Hematopoietic multipotent progenitor cell treated with erythropoietin and hydrocortisone succinate and interleukin-3 and kit ligand, for 4 days (in vitro differentiated cells): ENCODE results near the gene TNFRSF14.

Source experiments
- DNase-seq: peaks from one replicate; pipeline ENCODE4 v3.0.0-alpha.2; 2015

Gene TNFRSF14

DNA sequence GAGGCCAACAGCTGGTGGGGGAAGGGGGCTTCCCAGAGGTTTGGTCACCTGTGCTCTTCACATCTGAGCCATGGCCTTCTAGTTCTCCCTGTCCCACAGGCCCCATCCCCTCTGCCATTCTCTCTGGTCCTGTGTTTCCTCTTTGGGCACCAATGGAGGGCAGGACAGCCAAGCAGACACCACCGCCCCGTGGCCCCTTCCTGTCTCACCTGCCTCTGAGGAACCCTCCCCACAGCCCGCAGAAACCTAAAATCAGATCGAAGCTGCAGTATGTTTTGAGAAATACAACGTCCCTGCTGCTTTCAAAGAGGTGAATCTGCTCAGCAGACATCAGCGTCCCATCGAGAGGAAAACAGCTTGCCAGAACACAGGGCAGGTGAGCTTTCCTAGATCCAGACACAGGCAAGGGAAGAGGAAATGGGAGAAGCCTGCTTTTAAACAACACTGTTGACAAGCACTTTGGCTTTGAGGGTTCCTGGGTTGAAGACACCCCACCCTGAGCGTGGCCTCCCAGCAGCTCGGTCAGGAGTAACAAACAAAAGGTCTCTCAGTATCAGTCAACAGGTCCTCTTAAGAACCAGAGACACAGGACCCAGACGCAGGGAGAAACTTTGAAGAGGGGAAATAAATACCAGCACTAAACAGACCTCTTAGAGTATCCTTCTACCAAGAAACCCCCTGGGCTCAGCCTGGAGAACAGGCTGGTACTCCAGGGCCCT lies 32.1 kb upstream of the TNFRSF14 start:
- no peak for DNase-seq

DNA sequence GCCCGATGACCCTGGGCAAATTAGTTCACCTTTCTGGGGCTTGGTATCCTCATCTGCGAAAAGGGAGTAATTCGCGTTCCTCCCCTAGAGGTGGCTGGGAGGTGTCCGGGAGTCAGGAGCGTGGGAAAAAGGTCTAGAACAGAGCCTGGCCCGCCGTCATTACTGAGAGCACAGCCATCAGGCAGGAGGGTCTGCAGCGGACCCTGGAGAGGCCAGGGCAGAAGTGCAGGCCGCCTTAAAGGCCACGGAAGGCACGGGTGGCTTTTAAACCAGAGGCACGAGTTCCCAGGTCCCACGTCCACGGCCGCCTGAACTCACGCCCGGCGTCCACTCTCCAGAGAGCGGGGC lies 30.6 kb upstream of the TNFRSF14 start:
- no peak for DNase-seq

DNA sequence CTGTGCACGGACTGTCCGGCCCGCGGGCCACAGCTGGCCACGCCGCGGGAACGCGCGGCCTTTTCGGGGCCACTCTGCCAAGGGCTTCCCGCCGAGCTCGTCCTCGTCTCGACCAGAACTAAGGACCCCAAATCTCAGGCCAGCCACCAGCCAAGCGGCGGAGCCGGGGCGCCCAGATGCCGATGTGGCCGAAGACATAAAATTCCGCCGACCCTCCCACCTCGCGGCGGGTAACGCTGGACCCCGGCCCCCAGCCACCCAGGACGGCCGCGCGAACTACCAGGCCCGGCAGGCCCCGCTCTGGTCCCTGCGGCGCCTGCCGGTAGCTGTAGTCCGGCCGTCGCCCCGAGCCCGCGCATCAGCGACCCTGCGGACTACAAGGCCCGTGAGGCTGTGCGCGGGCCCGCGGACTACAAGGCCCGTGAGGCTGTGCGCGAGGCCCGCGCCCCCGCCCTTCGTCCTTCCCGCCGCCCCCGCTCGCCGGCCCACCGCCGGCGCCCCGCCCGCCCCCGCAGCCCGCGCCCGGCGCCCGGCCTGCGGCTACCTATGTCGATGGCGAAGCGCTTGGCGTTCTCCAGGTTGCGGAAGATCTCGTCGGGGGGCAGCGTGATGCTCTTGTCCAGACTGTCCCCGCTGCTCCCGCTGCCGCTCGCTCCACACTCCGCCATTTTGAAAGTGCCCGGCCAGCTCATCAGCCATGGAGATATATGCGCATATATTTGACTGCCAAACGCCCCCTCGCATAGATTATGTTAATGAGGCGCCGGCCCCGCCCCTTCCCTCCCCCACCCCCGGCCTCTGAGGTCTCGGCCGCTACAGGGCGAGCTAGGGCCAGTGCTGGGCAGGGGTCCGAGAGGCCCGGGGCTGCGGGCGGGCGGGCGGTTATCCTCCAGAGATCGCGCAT lies 30.0 kb upstream of the TNFRSF14 start, which contains the start of gene PANK4:
Gene PANK4 (minus strand): TSS at position 677 of the 904 bp plus-strand sequence. CDS start 9 bp downstream, at position 668.
- DNase-seq = peak; percentile 98

DNA sequence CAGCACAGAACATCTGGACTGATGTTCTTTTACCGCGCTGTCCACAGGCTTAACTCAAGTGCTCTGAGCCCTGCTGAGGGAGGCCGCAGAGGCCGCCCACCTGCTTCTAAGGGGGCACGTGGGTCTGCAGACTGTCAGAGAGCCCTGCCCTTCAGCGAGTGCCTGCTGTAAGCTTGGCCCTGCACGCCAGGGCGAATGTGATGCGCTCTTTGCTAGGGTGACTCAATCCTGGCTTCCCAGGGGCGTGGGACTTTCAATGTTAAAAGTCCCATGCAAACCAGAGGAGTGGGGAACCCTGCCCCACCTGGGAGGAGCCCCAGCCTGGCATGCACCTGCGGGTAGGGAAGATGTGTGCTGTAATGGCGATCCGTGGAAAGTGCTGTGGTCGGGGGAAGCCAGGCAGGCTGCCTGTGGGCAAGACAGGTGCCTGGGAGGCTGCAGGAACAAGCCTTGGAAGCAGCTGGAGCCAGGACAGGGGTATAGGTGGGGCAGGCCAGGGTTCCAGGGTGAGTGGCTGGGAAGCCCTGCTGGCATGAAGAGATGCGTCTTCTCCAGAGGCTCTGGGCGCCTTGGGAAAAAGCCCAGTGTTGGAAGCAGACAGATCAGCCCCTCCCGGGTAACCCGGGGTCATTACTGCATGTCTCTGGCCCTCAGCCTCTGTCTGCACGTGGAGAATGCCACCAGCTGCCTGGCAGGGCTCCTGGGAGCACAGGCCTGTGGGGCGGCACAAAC lies 29.2 kb upstream of the TNFRSF14 start:
- DNase-seq = peak; percentile 77

DNA sequence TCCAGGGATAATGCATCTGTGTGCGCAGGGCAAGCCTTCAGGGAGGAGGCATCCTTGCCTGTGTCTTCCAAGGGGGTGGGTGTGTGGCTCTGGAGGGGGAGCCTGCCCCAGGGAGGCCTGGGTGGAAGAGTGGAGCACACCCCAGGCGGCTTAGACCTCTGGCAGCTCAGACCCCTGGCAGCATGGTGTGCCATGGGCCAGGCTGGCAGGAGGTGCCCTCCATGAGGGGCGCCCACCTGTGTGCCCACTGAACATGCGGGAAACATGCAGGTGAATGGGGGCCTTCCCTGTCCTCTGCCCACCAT lies 28.7 kb upstream of the TNFRSF14 start:
- DNase-seq = no peak

DNA sequence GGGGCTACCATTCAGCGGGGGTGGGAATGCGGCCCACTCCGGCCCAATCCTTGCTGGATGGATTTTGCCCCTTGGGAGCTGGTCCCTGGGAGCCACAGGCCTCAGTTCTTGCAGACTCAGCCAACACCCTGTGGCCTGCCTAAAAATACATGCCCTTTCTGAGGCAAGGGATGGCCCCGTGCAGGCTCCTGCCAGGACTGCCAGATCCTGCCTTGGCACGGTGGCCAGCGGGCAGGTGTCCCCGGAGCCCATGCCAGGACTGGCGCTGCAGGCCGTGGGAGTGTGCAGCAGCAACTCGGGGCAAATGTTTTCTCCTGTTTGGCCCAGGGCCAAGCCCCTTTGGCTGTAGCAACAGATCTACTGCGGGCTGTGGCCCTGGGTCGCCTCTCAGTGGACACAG lies 28.2 kb upstream of the TNFRSF14 start:
- no peak for DNase-seq

DNA sequence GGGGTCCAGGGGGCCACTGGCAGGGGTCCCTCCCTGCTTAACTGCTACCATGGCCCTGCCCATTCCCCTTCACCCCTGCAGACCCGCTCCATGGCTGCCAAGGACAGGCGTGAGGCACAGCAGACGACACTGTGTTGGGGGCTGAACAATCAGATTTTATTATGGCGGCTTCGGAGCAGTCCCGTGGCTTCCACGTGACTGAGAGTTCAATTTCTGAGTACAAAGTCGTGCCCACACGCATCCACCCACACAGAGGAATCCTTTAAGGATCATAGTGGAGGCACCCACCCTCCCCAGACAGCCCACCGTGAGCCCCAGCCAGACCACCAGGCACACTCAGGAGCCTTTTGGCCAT lies 27.6 kb upstream of the TNFRSF14 start:
- DNase-seq = no peak

DNA sequence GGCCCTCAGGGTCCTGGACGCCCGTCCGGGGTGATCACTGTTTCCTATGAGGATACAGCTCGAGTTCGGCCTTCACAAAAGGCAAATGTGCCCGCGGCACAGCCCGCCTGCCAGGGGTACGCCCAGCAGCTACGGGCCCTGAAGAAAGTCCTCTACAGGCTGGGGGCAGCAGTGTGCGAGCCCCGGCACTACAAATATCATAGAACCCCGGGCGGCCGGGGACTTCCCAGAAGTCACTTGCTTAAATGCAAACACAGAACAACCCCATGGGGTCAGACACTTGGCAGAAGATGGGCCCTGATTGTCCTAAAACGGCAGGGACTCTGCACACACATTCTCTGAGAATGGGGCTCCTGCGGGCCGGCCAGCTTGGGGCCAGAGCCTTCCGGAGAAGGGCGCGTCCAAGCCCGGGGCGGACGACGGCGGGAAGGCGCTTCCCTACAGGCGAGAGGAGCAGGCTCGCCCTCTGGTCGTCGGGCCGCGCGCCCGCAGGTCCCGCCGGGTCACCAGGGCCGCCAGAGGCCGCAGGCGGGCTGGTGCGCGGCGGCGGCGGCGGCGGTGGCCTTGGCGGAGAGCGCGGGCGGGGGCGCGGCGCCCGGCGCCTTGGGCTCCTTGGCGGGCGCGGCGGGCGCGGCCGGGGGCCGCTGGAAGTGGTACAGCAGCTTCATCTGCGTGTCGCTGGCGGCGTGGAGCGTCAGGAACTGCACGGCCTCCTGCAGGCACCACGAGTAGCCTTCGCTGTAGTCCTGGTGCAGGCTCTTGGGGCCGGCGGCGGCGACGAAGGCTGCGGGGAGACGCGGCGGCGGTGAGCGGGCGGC lies 27.0 kb upstream of the TNFRSF14 start:
- peak; percentile 82 for DNase-seq

DNA sequence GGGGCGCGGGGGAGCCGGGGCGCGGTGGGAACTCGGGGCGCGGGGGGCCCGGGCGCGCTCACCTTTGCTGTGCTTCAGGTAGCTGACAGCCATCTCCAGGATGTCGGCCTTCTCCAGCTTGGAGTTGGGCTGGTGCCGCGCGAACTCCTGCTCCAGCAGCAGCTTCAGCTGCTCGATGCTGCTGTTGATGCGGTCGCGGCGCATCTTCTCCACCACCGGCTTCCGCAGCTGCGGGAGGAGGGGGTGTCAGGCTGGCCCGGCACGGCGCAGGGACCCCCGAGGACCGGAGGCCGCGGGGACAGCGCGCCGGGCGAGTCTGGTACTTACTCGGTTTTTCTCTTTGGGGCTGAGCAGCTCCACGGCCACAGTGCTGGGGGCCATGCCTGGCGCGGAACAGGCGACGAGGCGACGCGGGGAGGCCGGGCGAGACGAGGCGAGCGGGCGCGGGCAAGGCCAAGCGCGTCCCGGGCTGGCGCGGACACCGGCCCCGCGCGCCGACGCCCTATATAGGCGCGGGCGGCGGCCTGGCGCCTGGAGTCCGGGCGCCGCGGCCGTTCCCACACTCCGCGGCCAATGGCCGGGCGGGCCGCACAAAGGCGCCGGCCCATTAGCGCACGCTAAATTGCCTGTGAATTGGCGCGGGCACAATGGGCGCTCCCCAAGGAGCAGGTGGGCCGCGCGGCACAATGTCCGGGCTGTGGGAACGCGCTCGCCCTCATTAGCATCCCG lies 26.2 kb upstream of the TNFRSF14 start, which contains the start of gene HES5:
Gene HES5 (minus strand): TSS at position 480 of the 729 bp plus-strand sequence. CDS start 99 bp downstream, at position 381.
- peak; percentile 25 for DNase-seq

DNA sequence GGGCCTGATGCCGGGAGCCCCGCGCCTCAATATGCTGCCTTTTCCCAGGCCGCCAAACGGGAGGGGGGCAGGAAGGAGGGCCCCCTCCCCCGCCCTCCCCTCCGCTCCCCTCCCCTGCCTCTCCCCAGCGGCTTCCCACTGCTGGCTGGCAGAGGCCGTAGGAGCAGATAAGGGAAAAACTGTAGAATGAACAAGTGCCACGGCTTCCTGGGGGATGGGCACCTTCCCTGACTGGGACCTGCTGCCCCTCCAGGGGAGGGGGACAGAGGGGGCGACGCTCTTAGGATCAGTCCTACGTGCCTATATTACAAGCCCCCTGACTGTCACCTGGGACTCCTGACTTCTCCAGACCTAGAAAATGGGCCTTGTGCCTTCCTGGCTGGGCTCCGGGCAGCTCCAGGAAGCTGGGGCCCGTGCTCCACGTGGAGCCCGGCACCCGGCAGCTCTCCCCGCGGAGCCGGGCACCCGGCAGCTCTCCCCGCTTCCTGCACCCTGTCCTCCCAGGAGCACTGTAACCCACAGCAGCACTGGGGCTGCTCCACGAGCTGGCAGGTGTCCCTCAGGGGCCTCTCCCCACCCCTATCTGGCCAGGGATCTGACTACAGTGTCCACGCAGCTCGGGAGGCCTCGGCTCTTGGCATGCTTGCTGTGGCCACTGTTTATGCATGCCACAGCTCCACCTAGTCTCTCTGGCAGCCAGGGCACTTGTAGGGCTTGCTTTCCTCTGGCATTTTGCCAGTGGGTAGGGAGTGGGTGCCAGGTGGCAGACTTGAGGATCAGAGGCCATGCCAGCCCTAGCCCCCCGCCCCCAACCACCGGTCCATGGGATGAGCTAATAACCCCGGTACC lies 25.4 kb upstream of the TNFRSF14 start:
- DNase-seq = peak; percentile 85

DNA sequence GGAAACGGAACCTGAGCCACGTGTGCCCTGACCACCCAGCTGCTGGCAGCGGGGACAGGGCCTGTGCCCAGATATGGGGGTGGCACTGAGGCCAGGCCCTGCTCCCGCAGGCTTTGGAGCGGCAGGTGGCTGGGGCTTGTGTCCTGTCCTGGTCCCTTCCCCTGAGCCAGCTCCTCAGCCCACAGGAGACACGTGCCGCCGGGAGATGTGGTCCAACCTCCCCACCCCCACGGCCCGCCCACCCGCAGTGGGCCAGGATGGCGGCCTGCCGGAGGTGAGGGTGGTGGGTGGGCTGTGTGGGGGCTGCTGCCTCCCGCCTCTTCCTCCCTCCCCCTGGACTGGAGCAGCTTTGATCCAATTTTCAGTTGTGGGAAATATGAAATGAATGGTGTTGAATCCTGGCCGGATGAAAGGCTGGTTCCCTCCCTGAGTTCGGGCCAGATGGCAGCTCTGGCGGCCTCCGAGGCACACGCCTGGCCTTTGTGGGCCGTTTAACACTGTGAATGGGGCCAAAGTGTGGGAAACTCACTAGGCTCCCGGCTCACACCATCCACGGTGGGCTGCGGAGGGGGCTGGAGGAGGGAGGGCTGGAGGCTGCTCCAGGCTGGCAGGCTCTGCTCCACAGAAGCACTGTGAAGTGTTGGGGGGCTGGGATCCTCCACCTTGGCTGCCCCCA lies 23.5 kb upstream of the TNFRSF14 start:
- no peak for DNase-seq

DNA sequence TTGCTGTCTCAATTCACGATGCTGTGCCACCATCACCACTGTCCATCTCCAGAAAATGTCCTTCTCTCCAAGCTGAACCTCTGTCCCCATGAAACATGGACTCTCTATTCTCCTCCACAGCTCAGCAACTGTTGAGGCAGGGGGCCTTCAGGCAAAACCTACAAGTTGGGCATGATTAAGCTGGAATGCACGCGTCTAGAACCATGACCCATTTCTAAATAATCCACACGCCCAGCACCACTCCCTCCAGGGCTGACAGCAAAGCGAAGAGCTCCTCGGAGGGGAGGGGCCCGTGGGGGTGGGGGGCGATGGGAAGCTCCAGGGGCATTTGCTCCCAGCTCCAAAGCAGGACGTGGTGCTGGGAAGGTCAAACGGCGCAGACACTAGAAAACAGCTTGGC lies 22.8 kb upstream of the TNFRSF14 start:
- no peak for DNase-seq

DNA sequence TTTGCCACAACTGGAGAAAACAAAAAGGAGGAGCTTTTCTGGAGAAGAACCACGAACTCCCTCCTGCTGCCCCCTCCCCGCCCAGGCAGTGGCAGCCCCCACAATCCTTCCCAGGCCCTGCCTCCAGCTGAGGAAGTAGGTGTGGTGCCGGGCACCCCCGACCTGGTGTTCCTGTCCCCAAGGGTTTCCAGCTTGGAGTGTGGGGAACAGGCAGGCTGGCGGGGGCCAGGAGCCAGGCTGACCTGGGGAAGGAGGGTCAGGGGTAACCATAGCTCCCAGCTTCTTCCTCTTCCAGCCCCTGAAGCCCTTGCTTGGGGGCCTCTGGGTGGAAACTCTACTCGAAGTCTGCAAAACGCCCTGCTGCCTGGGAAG lies 21.9 kb upstream of the TNFRSF14 start:
- DNase-seq = no peak

DNA sequence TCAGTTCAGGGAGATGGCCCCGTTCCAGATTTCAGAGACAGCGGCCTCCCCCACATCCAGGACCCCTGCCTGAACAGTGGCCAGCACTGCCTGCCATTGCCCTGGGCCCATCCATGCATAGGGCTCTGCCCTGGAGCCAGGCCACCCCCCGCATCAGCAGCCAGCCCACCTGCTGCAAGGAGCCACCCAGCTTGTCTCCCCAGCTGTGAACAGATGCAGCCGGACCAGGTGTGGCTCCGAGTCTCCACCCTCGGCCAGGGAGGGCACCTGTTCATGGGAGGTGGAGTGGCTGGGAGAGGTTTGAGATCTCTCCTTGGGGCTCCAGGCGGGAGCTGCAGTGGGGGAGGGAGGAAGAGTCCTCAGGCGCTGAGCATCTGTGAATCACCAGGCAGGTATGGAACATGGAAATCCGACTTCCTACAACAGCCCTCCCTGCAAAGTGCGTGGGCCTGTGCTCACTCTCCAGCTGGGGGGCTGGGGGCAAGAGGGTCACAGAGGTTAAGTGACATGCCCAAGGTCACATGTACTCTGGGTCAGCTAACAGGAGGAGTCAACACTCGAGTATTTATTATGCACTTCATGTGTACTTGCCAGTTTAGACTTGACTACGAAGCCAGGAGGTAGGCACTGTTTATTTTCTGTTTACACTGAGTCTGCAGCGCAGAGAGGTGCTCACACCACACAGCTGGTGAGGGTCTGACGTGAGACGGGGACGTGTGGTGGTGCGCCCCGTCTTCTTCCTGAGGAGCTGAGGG lies 21.3 kb upstream of the TNFRSF14 start:
- DNase-seq = no peak

DNA sequence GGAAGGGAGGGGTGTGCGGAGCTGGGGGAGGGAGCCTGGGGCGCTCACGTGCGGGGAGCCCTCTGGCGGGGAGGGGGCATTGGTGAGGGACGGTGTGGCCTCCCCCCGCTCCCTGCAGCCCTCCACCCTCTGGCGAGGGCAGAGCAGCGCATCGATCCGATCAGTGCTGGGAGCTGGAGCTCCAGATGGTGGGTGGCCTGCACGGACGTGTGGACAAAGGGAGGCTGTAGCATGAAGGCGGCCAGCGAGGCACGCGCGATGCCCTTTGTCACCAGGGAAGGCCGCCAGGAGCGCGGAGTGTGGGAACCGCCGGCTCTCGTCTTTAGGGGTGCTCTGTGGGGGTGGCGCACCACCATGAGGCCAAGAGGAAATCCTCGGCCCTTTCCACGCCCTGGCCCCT lies 20.7 kb upstream of the TNFRSF14 start:
- DNase-seq = no peak

DNA sequence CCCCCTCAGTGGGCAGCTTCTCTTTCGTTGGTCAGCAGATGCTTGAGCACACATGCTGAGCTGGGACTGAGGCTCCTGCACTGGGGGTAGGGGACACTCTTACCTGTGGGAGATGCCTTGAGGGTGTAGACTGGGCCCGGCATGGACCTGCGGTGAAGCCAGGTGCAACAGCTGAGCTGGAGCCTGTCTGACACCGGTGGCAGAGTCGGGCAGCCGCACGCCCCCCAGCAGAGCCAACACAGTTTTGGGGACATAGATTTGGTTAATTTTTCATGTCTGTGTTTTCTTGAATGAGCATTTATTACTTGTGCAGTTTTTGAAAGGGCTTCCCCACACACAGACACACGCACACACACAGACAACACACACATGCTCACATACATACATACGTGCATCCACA lies 20.2 kb upstream of the TNFRSF14 start:
- no peak for DNase-seq

DNA sequence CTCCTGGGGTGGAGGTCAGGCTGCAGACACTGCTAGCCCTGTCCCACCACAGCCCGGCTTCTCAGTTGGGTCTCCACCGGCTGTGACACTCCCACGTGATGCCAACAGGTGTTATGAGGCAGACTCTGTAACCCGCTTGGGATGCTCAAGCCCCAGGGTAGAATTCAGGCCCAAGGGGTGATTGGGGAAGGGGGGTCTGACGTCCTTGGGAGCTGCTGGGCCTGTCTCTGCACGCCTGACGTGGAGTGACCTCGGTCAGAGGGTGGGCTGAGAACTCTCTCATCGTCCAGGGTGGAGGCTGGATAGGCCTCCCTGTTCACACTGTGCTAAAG lies 18.4 kb upstream of the TNFRSF14 start:
- DNase-seq = no peak

DNA sequence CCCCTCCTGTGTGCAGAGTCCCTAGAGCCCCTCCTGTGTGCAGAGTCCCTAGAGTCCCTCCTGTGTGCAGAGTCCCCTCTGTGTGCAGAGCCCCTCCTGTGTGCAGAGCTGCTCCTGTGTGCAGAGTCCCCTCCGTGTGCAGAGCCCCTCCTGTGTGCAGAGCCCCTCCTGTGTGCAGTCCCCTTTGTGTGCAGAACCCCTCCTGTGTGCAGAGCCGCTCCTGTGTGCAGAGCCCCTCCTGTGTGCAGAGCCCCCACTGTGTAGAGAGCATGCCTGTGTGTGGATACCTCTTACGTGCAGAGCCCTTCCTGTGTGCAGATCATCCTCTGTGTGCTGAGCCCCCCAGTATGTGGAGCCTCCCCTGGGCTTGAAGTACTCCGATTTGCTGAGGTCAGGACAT lies 17.8 kb upstream of the TNFRSF14 start:
- no peak for DNase-seq

DNA sequence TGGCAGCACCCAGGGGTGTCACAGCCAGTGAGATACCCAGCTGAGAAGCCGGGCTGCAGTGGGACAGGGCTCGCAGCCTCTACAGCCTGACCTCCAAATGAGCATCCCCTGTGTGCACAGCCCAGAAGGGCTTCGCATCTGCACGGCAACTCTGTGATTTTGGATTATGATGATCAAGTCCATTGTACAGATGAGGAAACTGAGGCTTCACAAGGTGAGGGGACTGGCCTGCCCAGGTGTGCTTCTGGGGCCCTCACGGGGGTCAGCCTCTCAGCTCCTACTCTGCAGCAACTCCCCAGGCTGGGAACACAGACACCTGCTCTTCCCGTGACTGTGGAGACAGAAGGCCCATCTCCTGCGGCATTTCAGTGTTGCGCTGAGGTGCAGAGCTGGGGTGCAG lies 17.3 kb upstream of the TNFRSF14 start:
- no peak for DNase-seq

DNA sequence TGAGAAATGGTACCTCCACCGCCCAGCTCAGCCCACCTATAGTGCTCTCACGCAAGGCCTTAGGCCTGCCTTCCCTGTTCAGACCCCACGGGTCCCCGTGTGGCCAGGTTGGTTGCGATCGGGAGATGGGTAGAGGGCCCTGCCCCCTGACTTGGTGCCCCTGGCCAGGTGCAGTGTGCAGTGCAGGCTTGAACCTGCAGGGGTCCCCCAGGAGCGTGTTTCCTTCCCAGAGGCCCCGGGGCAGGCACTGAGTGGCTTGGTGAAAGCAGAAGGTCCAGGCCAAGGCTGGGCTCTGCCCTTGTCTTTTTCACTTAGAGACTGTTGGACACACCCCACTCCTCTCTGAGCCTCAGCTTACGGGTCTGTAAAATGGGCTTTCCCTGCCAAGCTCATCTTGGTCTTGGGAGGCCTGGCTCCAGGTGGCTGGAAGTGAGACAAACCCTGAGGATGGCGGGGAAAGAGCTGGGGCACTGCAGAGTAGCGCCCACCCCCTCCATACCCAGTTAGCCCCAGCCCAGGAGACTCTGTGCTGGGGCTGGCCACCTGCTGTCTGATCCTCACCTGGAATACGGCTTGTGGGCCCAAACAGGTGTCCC lies 16.8 kb upstream of the TNFRSF14 start:
- peak; percentile 65 for DNase-seq
